HG03196 (cell line): ENCODE measurements around the gene RXRA.

ENCODE experiments used
- ATAC-seq: cut with Tn5 transposase; IDR thresholded peaks from one replicate; pipeline ENCODE4 v1.9.1; 2021; ENCODE audit not compliant: unreplicated experiment

The RXRA gene

GRCh38 chr9:134395002-134395517 is 68.8 kb downstream of the RXRA start:
- no peak for ATAC-seq

GRCh38 chr9:134395737-134396257 is 69.5 kb downstream of the RXRA start:
- ATAC-seq = no peak

GRCh38 chr9:134396258-134396742 is 70.0 kb downstream of the RXRA start:
- ATAC-seq = peak; percentile 39

- no peak for ATAC-seq
These were observed 70.6 kb downstream of the RXRA start for GRCh38 chr9:134396825-134397224.

- no peak for ATAC-seq
These were observed 72.5 kb downstream of the RXRA start for GRCh38 chr9:134398756-134399155.

- no peak for ATAC-seq
These were observed 73.3 kb downstream of the RXRA start for GRCh38 chr9:134399435-134400056.

- ATAC-seq = no peak
These were observed 74.0 kb downstream of the RXRA start for GRCh38 chr9:134400283-134400682.

GRCh38 chr9:134401391-134401790 is 75.1 kb downstream of the RXRA start:
- no peak for ATAC-seq

GRCh38 chr9:134402182-134402581 is 75.9 kb downstream of the RXRA start:
- no peak for ATAC-seq

GRCh38 chr9:134403292-134403681 is 77.0 kb downstream of the RXRA start:
- ATAC-seq = no peak

GRCh38 chr9:134403682-134404301 is 77.5 kb downstream of the RXRA start:
- no peak for ATAC-seq

- ATAC-seq = no peak
These were observed 78.4 kb downstream of the RXRA start for GRCh38 chr9:134404376-134405358.

- ATAC-seq = no peak
These were observed 79.3 kb downstream of the RXRA start for GRCh38 chr9:134405527-134405926.

- ATAC-seq = no peak
These were observed 80.3 kb downstream of the RXRA start for GRCh38 chr9:134406366-134407120.

- peak; percentile 69 for ATAC-seq
These were observed 81.0 kb downstream of the RXRA start for GRCh38 chr9:134407121-134407779.

- no peak for ATAC-seq
These were observed 82.1 kb downstream of the RXRA start for GRCh38 chr9:134408389-134408788.

GRCh38 chr9:134408939-134409737 is 82.9 kb downstream of the RXRA start:
- no peak for ATAC-seq

GRCh38 chr9:134410071-134410834 is 84.0 kb downstream of the RXRA start:
- no peak for ATAC-seq
